NCI-H2029 (cell line): ENCODE results near the gene CES4A.
A peak's percentile ranks its signal among the peaks of the same experiment; 100 is the strongest.
"Not testable (repeated sequence)": the region's sequence is repeated elsewhere in the genome, so short reads cannot be mapped to it uniquely, and the experiment has no call there.

Experiments
- DNase-seq: peaks from one replicate; lab custom pipeline; 2025; lab: John Stamatoyannopoulos, UW

The CES4A gene

GRCh38 chr16:67022531-67023214, 34.3 kb downstream of the CES4A start:
- DNase-seq, result no peak

DNA sequence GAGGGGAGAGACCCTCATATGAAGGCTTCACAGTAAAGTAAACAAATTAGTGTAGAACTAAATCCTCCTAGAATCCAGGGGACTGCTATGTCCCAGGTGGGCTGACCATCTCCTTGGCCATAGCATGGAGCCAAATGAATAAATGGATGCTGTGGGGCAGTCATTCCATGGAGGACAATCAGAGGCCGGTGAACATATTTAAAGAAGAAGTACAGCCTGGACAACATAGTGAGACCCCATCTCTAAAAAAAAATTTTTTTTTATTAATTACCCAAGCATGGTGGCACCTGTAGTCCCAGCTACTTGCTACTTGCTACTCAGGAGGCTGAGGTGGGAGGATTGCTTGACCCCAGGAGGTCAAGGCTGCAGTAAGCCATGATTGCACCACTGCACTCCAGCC, 35.3 kb downstream of the CES4A start:
- DNase-seq, result no peak

DNA sequence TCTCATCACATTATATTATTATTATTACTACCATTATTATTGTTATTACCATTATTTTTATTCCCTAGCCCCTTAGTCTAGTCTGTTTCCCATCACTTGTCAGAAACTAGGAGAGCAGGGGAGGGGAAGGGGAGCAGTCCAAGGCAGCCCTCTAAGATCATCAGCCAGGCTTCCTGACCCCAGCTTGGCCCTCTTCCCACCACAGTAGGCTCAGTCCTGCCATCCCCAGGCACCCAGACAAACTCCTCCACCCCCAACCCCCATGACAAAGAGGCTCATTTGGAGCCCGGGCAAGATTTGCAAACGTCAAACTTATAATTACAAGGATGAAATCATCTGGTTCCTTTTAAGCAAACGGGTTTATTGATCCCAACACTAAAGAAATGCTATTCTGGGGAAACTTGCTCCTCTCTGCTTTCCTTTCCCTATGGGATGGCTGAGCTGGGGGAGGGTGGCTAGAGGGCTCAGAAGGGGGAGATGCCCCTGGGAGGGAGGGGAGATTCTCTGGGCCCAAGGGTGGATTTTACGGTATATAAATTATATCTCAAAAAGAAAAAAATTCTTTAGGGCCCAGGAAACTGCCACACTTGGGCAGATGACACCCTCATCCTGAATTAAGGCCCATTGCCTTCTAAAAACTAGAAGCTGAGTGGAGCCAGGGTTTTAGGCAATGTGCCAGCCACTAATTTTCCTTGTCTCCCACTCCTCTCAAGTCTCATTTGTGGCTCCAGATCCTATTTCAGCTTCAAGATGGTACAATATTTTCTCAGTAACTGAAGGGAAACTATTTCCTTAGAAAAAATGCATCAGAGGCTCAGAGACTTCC, 36.2 kb downstream of the CES4A start:
- no peak for DNase-seq

- no peak for DNase-seq
Measured at GRCh38 chr16:67025210-67025550, 36.8 kb downstream of the CES4A start.

DNA sequence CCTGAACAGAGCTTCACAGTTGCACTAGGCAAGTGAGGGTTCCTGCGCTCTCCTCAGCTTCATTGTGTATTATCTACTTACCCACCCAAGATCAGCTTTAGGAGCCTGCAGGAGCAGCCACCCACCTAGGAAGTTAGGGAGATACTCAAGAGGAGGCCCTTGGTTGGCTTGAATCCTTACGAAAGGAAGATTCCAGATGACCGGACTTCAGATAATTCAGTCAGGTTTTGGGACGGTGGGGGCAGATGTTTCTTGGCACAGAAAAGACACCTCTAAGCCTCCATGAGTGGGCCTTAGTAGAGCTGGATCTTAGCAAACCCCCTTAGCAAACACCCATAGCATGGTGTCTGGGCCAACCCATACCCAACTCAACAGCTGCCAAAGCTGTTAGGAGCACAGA, 38.2 kb downstream of the CES4A start:
- DNase-seq, result no peak

DNA sequence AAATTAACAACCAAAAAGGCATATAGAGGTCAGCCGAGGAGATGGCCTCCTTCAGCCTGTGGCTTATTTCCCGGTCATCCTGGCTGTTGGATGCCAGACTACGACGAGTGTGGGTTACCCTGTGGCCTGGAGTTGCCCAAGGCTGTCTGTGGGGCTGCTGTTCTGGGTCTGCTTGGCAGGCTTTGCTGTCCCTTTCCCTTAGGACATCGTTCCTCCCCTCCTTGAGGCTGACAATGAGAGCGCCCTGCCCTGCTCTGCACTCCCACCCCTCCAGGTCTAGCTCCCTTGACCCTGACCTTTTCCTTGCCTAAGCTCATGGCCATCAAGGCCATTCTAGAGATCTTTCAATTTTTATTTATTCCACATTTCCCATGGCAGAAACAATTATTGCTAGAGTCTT, 38.7 kb downstream of the CES4A start:
- DNase-seq, result no peak

DNA sequence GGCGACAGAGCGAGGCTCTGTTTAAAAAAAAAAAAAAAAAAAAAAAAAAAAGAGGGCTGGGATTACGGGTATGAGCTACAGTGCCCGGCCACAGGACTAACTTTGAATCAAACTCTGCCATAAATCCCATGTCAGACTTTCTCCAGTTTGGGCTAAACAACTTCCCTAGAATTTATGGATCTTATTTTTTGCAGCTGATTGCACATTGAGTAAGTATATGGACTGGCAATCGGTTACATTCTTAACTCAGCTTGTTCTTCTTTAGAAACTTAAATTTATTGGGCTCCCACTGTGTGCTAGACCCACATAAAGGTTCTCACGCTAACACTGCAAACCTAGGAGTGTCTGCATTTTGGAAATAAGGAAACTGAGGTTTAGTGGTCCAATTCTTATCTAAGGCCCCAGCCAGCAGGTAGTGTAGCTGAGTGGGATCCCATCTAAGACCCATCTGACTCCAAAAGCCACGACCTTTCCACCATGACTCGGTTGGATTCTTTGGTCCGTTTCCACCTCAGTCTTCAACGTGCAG, 39.8 kb downstream of the CES4A start:
- no peak for DNase-seq

GRCh38 chr16:67028696-67029253, 40.4 kb downstream of the CES4A start, which contains the start of gene CBFB:
Gene CBFB, plus strand, starts transcription at chr16:67029149. Its CDS starts 259 bp downstream, at chr16:67029408.
- peak; percentile 60 for DNase-seq

DNA sequence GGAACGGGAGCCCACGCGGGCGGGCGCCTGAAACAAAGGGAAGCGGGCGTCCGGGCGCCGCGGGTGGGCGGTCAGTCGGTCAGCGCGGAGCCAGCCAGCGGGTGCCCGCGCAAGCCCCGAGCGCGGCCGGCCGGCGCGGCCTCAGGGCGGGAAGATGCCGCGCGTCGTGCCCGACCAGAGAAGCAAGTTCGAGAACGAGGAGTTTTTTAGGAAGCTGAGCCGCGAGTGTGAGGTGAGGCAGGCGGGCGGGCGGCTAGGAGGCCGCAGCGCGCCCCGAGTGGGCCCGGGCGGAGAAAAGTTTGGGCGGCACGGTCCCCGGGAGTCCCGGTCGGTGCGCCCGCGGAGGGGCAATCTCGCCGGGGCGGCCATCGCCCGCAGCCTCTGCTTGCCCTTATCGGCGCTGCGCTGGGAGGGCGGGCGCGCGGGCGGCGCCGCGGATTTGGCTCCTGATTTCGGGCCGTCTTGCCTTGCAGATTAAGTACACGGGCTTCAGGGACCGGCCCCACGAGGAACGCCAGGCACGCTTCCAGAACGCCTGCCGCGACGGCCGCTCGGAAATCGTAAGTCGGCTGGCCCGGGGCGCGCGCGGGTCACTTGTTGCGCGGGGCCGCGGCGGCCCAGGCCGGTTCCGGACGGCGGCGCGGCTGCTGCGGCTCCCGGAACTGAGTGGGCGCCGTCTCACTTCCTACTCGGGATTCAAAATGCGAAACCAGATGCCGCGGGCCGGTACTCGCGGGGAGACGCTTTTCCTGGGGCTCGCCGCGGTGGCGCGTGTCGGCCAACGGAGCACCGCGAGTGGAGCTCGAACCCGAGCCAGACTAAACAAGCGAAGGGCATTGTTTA, 41.1 kb downstream of the CES4A start:
- DNase-seq, result peak; percentile 11

- no peak for DNase-seq
Measured at GRCh38 chr16:67030221-67030962, 42.0 kb downstream of the CES4A start.

DNA sequence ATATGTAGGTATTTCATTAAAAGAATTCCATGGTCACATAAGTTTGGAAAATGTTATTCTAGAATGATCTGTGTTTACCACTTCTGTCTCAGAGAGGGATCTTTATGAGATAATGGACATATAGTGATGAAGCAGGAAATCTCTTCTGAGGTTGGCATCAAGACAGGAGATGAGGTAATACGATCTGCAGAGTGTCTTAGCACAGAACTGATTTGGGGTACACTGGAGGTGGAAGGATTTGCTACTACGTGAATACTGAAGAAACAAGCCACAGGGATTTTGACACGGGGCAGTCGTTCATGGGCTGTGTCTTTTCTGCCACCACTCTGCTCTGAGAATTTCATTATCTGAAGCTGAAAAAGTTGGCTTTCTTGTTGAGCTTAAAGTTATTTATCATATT, 46.1 kb downstream of the CES4A start:
- DNase-seq, result no peak

GRCh38 chr16:67035364-67035763, 47.0 kb downstream of the CES4A start:
- no peak for DNase-seq

DNA sequence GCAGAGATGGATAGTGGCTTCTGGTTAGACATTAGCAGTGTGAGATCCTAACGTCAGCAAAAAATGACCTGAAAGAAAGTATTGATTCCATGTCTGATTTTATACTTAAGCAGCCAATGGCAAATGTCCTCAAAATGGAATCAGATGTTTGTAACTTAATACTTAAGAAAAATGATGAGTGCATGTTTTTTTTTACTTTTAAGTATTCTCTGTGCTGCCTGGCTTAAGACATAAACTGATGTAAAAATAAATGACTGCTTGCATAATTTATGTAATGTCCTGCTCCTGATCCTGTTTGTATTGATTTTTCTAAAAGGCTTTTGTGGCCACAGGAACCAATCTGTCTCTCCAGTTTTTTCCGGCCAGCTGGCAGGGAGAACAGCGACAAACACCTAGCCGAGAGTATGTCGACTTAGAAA, 47.9 kb downstream of the CES4A start:
- no peak for DNase-seq

GRCh38 chr16:67039260-67040020, 51.1 kb downstream of the CES4A start:
- DNase-seq, result no peak

- no peak for DNase-seq
Measured at GRCh38 chr16:67040166-67040565, 51.8 kb downstream of the CES4A start.

GRCh38 chr16:67040906-67041305, 52.5 kb downstream of the CES4A start:
- no peak for DNase-seq

DNA sequence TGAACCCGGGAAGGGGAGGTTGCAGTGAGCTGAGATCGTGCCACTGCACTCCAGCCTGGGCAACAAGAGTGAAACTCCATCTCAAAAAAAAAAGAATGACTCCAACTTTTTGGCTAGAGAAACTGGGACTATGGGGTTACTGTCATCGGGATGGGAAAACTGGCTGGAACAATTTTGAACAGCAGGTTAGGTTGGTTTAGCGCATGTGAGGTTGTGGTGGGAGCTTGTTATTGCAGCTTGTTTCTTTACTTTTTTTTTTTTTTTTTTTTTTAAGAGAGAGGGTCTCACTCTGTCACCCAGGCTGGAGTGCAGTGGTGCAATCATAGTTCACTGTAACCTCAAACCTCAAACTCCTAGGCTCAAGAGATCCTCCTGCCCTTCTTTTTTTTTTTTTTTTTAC, 53.1 kb downstream of the CES4A start:
- DNase-seq, result not testable (repeated sequence)

- DNase-seq, result no peak
Measured at GRCh38 chr16:67043420-67043819, 55.0 kb downstream of the CES4A start.

GRCh38 chr16:67050796-67051195, 62.4 kb downstream of the CES4A start:
- no peak for DNase-seq

GRCh38 chr16:67052399-67052798, 64.0 kb downstream of the CES4A start:
- no peak for DNase-seq
